Embryonic facial prominence (tissue), 1 donor: ENCODE measurements around the gene PPIL1.
"Not testable (repeated sequence)": the region's sequence is repeated elsewhere in the genome, so short reads cannot be mapped to it uniquely, and the experiment has no call there.

Experiments used
- DNase-seq: peaks from one replicate; pipeline ENCODE4 v3.0.0-alpha.2; 2016; ENCODE audit errors: extremely low spot score

The PPIL1 gene

GRCh38 chr6:36817176-36817817 lies 57.3 kb downstream of the PPIL1 start:
- no peak for DNase-seq

GRCh38 chr6:36815962-36816735 lies 58.5 kb downstream of the PPIL1 start:
- DNase-seq, result no peak

GRCh38 chr6:36814249-36814648 lies 60.4 kb downstream of the PPIL1 start:
- DNase-seq, result no peak

GRCh38 chr6:36813526-36813925 lies 61.1 kb downstream of the PPIL1 start:
- DNase-seq, result no peak

GRCh38 chr6:36813047-36813446 lies 61.6 kb downstream of the PPIL1 start:
- not testable (repeated sequence) for DNase-seq

GRCh38 chr6:36809941-36810803 lies 64.4 kb downstream of the PPIL1 start:
- no peak for DNase-seq

GRCh38 chr6:36809156-36809555 lies 65.4 kb downstream of the PPIL1 start:
- DNase-seq, result no peak

GRCh38 chr6:36808634-36809033 lies 66.0 kb downstream of the PPIL1 start:
- DNase-seq, result no peak

GRCh38 chr6:36807750-36808149 lies 66.9 kb downstream of the PPIL1 start:
- DNase-seq, result no peak

- DNase-seq, result no peak
Observed at GRCh38 chr6:36807143-36807542, 67.5 kb downstream of the PPIL1 start.

GRCh38 chr6:36805917-36806316 lies 68.7 kb downstream of the PPIL1 start:
- no peak for DNase-seq

GRCh38 chr6:36805096-36805797 lies 69.4 kb downstream of the PPIL1 start:
- no peak for DNase-seq
